Smooth muscle cell (in vitro differentiated cells): ENCODE measurements around the gene XCL1. TPM values are rescaled to one million over a fixed set of nuclear protein-coding genes. Genes with fewer than 3 reads are reported as not detected.
"Not testable (repeated sequence)": the region's sequence is repeated elsewhere in the genome, so short reads cannot be mapped to it uniquely, and the experiment has no call there.

Experiments used
- DNase-seq: peaks from one replicate; lab custom pipeline; 2025; ENCODE audit not compliant: unreplicated experiment; lab: John Stamatoyannopoulos, UW
- H2AFZ ChIP-seq: fragments of 200-600 bp; sonication (generic); 2 replicates; pipeline ENCODE4 v1.6.0; 2016; ENCODE audit warnings: antibody characterized with exemption, low read depth, mild to moderate bottlenecking
- H3F3A ChIP-seq: fragments of 200-600 bp; sonication (generic); 2 replicates; pipeline ENCODE4 v1.6.0; 2017; ENCODE audit warnings: antibody characterized with exemption, low read depth
- H3K27ac ChIP-seq: fragments of 200-600 bp; sonication (generic); 2 replicates; pipeline ENCODE4 v1.5.1; 2016; ENCODE audit warnings: low read depth, mild to moderate bottlenecking
- H3K27me3 ChIP-seq: fragments of 200-600 bp; sonication (generic); 2 replicates; pipeline ENCODE4 v1.6.1; 2016; ENCODE audit warnings: low read depth, mild to moderate bottlenecking
- H3K36me3 ChIP-seq: fragments of 200-600 bp; sonication (generic); 2 replicates; pipeline ENCODE4 v1.5.1; 2016; ENCODE audit warnings: low read depth
- H3K4me1 ChIP-seq: fragments of 200-600 bp; sonication (generic); 2 replicates; pipeline ENCODE4 v1.5.1; 2016; ENCODE audit warnings: low read depth
- H3K4me2 ChIP-seq: fragments of 200-600 bp; sonication (generic); 2 replicates; pipeline ENCODE4 v1.6.0; 2016; ENCODE audit warnings: mild to moderate bottlenecking
- H3K4me3 ChIP-seq: fragments of 200-600 bp; sonication (generic); 2 replicates; pipeline ENCODE4 v1.5.1; 2016; ENCODE audit warnings: mild to moderate bottlenecking
- H3K79me2 ChIP-seq: fragments of 200-600 bp; sonication (generic); 2 replicates; pipeline ENCODE4 v1.6.0; 2016; ENCODE audit warnings: low read depth, mild to moderate bottlenecking
- H3K9ac ChIP-seq: fragments of 200-600 bp; sonication (generic); 2 replicates; pipeline ENCODE4 v1.6.0; 2016; ENCODE audit warnings: low read depth
- H3K9me3 ChIP-seq: fragments of 200-600 bp; sonication (generic); replicated peaks from 2 replicates; pipeline ENCODE4 v1.5.1; 2016; ENCODE audit warnings: low read depth
- H4K20me1 ChIP-seq: fragments of 200-600 bp; sonication (generic); 2 replicates; pipeline ENCODE4 v1.6.0; 2016; ENCODE audit warnings: low read depth
- CTCF ChIP-seq: fragments of 200-600 bp; sonication (generic); IDR thresholded peaks from 2 replicates; pipeline ENCODE4 v1.5.1; 2017; ENCODE audit warnings: borderline replicate concordance, mild to moderate bottlenecking, antibody characterized with exemption; ENCODE audit not compliant: insufficient read depth, poor library complexity, severe bottlenecking
- WGBS: methylation state at CpG from one replicate; pipeline ENCODE4 v1.1.7; 2016; ENCODE audit warnings: low lambda C conversion rate; 5-methylcytosine and 5-hydroxymethylcytosine counted together
- polyA plus RNA-seq: library from polyadenylated mRNA; unstranded; fragments of >200 nt; fragmentation: Nextera tagmentation; extraction: Ambion mirVana; gene quantifications from 2 replicates; pipeline ENCODE4 v1.2.1, GENCODE V29; 2016
- total RNA-seq: library from RNA; depleted of rRNA; stranded (reverse); fragments of >200 nt; gene quantifications from 2 replicates; pipeline ENCODE4 v1.2.3, GENCODE V29; 2014

Gene XCL1
- total and polyA plus RNA-seq, 2 experiments from 2014 or later: 0.45 TPM; not detected in 1

DNA sequence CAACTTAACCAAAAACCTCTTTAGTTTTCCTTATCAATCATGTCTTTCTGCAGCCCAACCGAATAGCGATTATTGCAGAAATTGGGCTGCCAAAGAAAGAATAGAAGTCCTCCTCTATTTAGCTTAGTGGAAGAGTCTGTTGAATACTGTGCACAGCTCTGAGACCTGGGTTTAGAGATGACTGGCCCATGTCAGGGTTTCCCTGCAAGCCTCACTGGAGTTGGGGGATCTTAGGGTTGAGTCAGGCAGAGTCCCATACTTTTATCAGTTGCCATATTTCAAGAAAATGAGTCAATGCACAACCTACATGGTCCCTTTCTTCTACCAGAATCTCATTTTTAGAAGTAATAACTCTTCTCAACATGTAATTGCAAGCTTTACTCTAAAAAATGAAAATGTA is 3.9 kb downstream of the XCL1 start:
- 98% methylated on average over 2 of the region's 2 CpGs for WGBS
- H3K4me1 ChIP-seq: not testable (repeated sequence)

GRCh38 chr1:168580991-168581390 is 4.6 kb downstream of the XCL1 start:
- not testable (repeated sequence) for H3K4me3 ChIP-seq, H3K9me3 ChIP-seq, H3K4me1 ChIP-seq, H3K4me2 ChIP-seq, H2AFZ ChIP-seq, DNase-seq, H3K27ac ChIP-seq, H4K20me1 ChIP-seq, H3K36me3 ChIP-seq, H3F3A ChIP-seq, H3K9ac ChIP-seq, H3K79me2 ChIP-seq, H3K27me3 ChIP-seq
- WGBS: 54% methylated on average over 7 of the region's 7 CpGs

More for the DNA sequence above, 3.9 kb downstream of the XCL1 start:
- H3K9me3 ChIP-seq, H3K27me3 ChIP-seq, H3K27ac ChIP-seq, H3K79me2 ChIP-seq, H3K4me2 ChIP-seq, H4K20me1 ChIP-seq, H3K4me3 ChIP-seq, DNase-seq, H3K9ac ChIP-seq, H3F3A ChIP-seq, H3K36me3 ChIP-seq, H2AFZ ChIP-seq: not testable (repeated sequence)

DNA sequence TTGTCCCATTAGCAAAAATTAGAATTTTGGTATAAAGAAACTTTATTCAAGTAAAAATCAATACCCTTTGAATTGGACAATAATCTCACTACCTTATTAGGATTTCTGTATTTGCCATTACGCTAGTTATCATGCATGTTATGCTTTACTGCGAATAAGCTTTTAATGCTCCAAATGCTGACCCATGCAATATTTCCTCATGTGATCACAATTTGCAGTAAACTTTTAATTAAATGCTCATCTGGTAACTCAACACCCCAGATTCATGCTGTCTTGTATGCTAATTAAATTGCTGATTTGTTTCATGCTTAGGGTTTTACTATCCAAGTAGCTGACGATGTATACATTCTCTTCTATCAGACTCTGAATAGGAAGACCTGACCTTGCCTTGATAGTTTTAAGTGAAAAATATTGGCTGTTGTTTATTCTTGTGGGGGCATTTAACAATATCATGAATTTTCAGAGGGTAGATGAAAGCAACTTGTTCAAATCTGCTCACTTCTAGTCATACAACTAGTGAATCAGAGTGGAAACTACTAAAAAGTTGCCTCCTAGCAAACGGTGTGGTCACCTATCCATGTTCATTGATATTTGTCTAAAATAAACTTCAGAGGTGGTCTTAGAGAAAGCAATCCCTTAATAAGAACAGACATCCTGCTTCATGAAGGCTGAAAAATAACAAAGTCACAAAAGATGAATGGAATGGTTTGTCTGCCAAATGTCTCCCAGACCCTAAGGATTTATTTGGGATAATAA is 5.6 kb downstream of the XCL1 start:
- 89% methylated on average over 4 of the region's 4 CpGs for WGBS
- TF ChIP-seq CTCF: no peak

DNA sequence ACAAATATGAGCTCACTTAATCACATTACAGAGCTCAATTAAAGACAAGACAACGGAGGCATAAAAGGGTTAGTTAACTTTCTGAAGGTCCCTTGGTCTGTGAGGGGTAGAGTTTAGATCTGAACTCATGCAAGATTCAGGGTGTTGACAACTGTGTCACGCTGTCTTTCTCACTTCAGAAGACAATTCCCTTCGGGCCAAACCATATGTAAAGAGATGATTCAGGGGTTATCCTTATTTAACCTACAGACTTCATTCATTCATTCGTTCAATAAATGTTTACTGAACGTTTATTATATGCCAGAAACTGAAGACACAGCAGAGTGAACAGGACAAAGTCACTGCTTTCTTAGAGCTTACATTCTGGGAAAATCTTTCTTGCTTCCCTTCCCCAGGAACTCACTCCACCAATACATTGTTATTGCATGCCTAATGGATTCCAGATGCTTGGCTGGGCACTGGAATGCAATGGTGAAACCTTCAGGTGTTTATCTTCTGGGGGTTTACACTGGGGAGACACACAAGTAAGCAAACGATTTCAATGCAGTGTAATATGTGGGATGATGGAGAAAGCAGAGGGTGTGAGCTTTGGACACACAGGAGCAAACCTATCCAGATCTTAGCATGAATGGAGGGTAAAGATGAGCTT is 6.4 kb downstream of the XCL1 start:
- Histone ChIP-seq H4K20me1 (no peaks in the 10 kb centered on the region), H3K9ac (no peak overlapping the region), H3K27ac (no peak overlapping the region), H2AFZ (no peak overlapping the region), H3K27me3 (no peaks in the 10 kb centered on the region), H3K36me3 (no peaks in the 10 kb centered on the region), H3K79me2 (no peaks in the 10 kb centered on the region), H3K4me2 (no peak overlapping the region), H3K4me1 (no peaks in the 10 kb centered on the region), H3K9me3 (no peaks in the 10 kb centered on the region), H3K4me3 (no peak overlapping the region), H3F3A (no peaks in the 10 kb centered on the region)
- WGBS: 63% methylated on average over 6 of the region's 6 CpGs
- no peak for DNase-seq
- no peak for TF ChIP-seq CTCF

More for the DNA sequence above, 5.6 kb downstream of the XCL1 start:
- Histone ChIP-seq H4K20me1 (no peaks in the 10 kb centered on the region), H3K9me3 (no peaks in the 10 kb centered on the region), H3K27me3 (no peaks in the 10 kb centered on the region), H3K4me3 (no peak overlapping the region), H3F3A (no peaks in the 10 kb centered on the region), H3K9ac (no peak overlapping the region), H3K79me2 (no peaks in the 10 kb centered on the region), H3K27ac (no peak overlapping the region), H3K36me3 (no peaks in the 10 kb centered on the region), H3K4me1 (no peaks in the 10 kb centered on the region), H2AFZ (no peak overlapping the region), H3K4me2 (no peak overlapping the region)
- no peak for DNase-seq
